Measurements from ENCODE around the gene RIMS3. TPM values are rescaled to one million over a fixed set of nuclear protein-coding genes. Genes with fewer than 3 reads are reported as not detected.

RIMS3 gene
- polyA plus RNA-seq, 4 donors: 1.4 to 1.8 (median 1.7) TPM

DNA sequence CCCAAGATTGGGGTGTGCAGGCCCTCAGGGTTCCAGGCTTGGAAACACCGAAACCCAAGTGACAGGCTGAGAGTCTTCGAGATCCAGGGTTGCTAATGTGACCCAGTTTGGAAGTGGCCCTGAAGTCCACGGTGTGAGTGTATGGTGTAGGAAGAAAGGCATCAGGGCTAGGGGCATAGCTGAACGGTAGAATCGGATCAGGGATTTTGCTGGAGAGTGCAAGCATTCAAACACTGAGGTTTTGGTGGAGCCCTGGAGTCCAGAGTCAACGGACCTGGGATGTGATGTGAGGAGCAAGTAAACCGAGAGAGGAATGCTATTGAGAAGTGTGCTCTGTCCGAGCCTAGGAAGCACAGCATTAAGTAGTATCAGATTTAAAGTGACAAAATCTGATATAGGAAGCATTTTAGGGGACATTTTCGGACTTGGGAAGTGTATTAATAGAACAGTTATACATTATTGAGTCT is 27.0 kb upstream of the RIMS3 start:
- no peak for DNase-seq (ENCODE audit: low read depth in 4 of 4, low spot score in 2 of 4)

- DNase-seq (ENCODE audit: low read depth in 4 of 4, low spot score in 2 of 4): peak; percentile 93 to 100 (median 97)
These were observed 26.3 kb upstream of the RIMS3 start, which contains the start of gene NFYC for GRCh38 chr1:40691538-40692428. Gene NFYC (plus strand): TSS chr1:40691704. CDS start chr1:40738844, 47,140 bp downstream.

DNA sequence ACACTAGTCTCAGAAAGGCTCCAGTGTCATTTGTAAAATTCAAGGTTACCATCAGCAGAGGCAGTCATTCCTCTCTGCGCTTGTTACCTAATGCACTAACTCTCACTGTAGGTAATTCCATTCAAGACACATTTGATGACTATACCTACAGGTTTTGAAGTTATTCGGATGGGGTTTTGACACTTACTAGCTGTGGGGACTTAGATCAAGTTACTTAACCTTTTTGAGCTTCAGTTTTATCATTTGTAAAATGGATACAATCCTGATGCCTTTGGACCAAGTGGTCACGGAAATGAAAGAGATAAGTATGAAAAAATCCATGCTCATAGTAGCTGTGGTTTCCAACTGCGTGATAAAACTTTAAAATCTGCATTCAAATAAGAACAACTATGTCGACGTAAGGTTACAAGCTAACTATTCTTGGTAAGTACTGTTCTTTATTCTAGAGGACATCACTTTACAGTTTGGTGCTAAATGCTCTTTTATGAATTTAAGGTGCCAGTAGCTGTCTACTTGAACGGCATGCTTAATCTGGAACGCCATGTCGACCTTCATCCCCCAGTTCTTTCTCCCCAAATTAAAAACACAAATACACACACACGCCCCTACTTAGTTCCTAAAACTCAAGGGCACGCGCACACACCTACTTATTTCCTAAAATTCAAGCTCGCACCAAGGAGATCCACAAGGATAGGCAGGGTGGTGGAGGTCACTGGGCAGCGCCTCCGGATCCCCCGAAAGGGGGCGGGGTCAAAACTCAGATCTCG is 25.5 kb upstream of the RIMS3 start:
- no peak for DNase-seq (ENCODE audit: low read depth in 4 of 4, low spot score in 2 of 4)

- DNase-seq (ENCODE audit: low read depth in 4 of 4, low spot score in 2 of 4): no peak
These were observed 24.3 kb upstream of the RIMS3 start for GRCh38 chr1:40689737-40690136.

DNA sequence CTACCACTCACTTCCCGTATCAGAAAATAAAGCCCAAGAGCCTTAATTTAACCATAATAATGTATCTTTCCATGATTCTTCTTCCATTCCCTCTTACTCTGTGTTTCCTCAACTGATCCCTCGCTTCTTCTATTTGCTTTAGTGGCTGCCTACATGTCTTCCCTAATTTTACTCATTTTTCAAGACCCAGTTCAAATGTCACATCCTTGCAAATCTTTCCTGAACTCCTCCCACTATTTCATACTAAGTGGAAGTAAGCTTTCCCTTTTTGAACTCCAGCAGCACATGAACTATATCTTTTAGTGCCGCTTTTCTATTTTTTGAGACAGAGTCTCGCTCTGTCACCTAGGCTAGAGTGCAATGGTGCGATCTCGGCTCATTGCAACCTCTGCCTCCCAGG is 22.2 kb upstream of the RIMS3 start:
- no peak for DNase-seq (ENCODE audit: low read depth in 4 of 4, low spot score in 2 of 4)

GRCh38 chr1:40687059-40687458 is 21.6 kb upstream of the RIMS3 start:
- DNase-seq (ENCODE audit: low read depth in 4 of 4, low spot score in 2 of 4): no peak

DNA sequence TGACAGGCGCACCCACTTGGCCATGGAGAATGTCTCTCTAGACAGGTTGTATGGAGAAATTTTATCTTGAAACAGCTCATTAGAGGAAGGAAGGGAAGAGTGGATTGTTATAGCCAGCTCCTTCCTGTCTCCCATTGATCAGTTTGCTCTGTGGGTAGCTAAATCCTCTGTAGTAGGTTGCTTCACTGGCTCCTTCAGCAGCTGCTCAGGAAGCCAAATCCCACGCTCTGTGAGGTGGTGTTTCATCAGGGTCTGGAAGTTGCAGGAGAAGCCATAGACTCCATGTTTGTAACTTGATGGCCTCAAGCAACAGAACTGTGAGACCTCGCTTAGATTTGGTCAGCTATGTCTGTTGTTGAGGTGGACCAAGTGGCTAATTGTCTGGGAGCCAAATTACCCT is 19.2 kb upstream of the RIMS3 start:
- DNase-seq (ENCODE audit: low read depth in 4 of 4, low spot score in 2 of 4): no peak

DNA sequence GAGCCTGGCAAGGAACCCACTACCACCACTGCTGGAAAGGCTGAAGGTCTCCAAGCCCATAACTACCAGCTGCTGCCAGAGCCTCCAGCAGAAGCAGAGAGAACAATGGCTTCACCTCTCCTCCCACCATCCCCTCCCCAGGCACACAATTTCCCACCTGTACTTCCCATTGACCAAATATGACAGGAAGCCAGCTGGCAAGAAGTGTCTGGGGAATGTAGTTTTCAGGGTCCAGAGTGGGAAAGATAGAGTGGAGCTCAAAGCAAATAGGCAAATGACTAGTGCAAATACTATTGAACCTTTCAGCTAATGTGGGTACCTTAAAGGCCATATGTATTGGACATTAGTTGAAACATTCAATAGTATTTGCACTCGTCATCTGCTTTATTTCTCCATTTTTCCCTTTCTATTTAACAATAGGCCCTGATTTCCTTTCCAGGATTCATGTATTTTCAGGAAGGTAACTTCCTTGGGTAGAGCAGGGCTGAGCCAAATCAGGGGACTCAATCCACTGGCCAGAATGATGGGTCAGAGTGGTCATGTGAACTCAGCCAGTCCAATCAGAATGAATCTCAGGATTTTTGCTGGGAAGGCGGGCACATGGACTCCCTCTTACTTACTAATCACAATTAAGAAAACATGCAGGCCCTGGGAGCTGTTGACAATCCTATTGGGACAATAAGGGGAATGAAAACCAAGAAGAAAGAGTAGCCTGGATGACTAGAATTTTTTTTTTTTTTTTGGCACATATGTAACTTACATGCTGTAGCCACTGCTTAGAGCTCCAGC is 13.9 kb upstream of the RIMS3 start:
- no peak for DNase-seq (ENCODE audit: low read depth in 4 of 4, low spot score in 2 of 4)

DNA sequence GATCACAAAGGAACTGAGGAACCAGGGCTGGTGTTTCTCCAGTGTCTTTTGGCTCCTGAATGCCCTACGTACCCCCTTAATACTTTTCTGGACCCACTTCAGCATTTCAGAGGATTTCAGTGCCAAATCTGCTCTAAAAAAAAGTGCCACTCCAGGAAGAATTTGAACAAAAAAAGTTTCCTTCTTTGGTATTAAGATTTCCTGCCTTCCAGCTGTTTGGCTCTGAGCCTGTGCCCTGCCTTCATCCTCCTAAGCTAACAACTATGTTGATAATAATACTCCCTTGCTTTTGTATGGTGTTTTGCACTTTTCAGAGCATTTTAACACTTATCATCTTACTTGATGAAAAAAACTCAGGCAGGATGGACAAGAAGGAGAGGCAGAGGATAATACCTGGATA is 11.0 kb upstream of the RIMS3 start:
- no peak for DNase-seq (ENCODE audit: low read depth in 4 of 4, low spot score in 2 of 4)

DNA sequence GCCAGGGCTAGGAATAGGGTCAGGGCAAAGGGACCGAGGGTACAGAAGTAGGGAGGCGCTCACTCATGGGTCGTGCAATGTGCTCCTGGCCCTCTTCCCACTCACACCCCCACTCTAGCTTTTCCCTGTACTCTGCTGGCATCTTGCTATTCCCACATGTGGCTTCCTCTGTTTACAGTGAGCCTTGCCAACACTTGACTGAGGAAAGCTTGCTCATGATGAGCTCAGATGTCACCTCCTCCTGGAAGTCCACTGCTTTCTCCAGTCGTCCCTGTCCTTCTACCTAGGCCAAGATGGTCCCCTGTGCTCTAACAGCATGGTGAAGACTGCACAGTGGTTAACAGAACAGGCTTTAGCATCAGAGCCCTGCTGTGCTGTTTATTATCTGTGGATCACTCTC is 8.0 kb upstream of the RIMS3 start:
- no peak for DNase-seq (ENCODE audit: low read depth in 4 of 4, low spot score in 2 of 4)

DNA sequence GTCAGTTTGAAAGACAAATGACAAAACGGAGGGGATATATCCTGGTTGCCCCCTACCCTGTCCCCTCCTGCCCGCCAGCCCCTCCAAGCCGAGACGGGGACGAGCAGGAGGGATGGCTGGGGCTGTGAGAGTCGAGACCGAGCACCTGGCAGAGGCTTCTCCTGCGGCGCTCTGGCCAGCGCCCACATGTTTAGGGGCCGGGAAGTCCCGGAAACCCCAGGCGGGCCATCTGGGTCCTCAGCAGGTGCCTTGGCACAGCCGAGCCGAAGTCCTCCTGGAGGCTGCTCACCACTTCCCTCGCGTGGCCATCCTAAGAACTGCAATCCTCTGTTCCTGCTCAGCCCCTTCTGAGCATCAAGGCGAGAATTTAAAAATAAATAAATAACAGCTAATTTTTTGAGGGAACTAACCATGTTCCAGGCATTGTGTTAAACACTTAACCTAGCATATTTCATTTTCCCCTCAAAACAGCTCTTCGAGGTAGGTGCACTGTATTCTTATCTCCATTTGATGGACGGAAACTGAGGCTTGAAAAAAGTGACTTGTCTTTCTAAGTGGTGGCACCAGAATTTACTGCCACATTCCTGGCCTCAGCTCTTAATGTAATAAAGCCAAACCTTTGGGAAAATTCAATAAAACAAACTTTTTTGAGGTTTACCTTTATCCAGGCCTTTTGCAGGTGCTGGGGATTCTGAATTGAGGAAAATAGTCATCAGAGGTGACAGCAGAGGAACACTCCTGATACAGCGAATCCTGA is 3.5 kb upstream of the RIMS3 start:
- DNase-seq (ENCODE audit: low read depth in 4 of 4, low spot score in 2 of 4): no peak

DNA sequence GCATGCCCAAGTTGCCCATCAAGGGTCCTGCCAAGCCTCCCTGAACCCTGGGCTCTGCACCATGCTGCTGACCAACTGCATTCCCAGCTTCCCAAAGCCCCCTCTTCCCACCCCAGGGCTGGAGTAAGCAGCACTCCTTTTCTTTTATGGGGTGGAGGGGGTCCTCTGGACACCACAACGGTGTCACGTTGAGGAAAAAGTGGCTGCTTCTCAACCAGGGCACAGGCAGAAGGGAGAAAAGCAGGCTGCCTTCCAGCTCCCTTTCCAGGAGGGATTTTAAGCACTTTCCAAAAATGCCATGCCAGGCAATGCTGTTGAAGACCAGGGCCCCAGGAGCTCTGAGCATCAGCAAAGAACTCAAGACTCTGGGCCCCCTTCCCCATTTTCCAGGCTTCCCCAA is 691 bp downstream of the RIMS3 start:
- DNase-seq (ENCODE audit: low read depth in 4 of 4, low spot score in 2 of 4): no peak

- DNase-seq (ENCODE audit: low read depth in 4 of 4, low spot score in 2 of 4): no peak
These were observed 1.3 kb downstream of the RIMS3 start for GRCh38 chr1:40664167-40664537.

GRCh38 chr1:40663324-40664166 is 1.9 kb downstream of the RIMS3 start:
- DNase-seq (ENCODE audit: low read depth in 4 of 4, low spot score in 2 of 4): no peak

- no peak for DNase-seq (ENCODE audit: low read depth in 4 of 4, low spot score in 2 of 4)
These were observed 2.6 kb downstream of the RIMS3 start for GRCh38 chr1:40662864-40663263.

DNA sequence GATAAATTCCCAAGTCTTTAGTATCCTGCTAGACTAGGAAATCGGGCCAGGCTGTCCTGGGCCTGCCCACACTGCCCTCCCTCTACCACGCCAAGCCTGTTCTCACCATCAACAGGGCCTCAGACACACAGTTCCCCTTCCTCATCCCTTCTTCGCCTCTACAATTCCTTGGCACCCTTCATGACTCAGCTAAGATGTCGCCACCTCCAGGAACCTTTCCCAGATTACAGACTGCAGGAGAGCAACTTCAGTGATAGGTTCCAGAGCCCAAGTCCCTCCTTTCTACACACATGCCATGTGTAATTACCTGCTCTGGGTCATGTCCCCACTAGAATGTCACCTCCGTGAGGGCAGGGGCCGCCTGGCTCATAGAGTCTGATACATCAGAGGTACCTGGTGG is 3.3 kb downstream of the RIMS3 start:
- DNase-seq (ENCODE audit: low read depth in 4 of 4, low spot score in 2 of 4): no peak

- no peak for DNase-seq (ENCODE audit: low read depth in 4 of 4, low spot score in 2 of 4)
These were observed 3.8 kb downstream of the RIMS3 start for GRCh38 chr1:40661678-40662077.

GRCh38 chr1:40659649-40659947 is 5.9 kb downstream of the RIMS3 start:
- no peak for DNase-seq (ENCODE audit: low read depth in 4 of 4, low spot score in 2 of 4)

All from left renal cortex interstitium (tissue), 4 donors.